Measurements from ENCODE around the gene SPOCK3. TPM values are rescaled to one million over a fixed set of nuclear protein-coding genes. Genes with fewer than 3 reads are reported as not detected.
"Not testable (repeated sequence)": the region's sequence is repeated elsewhere in the genome, so short reads cannot be mapped to it uniquely, and the experiment has no call there.

The SPOCK3 gene
- polyA plus RNA-seq (ENCODE audit: insufficient read length in 4 of 4): 10 to 100 TPM in 3 of 4 donors, 1 to 10 TPM in 1; 7.3 to 15.4 (median 13.3) TPM

DNA sequence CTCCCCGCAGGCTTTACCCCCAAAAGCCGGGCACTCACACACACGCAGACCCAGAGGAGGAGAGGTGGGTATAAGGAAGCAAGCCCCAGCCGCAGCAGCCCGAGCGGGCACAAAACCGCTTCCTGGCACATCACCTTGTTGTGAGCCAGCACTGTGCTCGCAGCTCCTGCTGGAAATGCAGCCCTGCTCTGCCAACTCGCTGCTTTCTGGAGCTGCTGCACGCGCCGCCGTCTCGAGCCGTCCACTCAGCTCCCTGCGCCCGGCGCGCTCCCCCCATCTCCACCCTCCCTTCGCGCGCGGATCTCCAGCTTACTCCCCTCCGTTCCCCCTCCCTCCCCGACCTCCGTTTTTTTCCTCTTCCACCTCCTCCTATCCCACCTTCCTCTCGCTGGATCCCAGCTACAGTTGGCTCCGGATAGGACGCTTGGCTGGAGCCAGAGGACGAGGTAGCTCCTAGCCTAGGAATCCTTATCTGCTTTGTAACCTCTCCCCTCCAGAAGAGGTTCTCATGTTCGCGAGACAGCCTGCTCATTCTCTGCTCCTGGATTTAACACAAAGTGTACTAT is at the start of gene SPOCK3:
Gene SPOCK3, minus strand, starts transcription at position 179 of the 566 bp plus-strand sequence.
- peak in 3 of 4 donors; percentile 47 to 61 (median 53) for DNase-seq (ENCODE audit: low read depth in 4 of 4, low spot score in 2 of 4)

DNA sequence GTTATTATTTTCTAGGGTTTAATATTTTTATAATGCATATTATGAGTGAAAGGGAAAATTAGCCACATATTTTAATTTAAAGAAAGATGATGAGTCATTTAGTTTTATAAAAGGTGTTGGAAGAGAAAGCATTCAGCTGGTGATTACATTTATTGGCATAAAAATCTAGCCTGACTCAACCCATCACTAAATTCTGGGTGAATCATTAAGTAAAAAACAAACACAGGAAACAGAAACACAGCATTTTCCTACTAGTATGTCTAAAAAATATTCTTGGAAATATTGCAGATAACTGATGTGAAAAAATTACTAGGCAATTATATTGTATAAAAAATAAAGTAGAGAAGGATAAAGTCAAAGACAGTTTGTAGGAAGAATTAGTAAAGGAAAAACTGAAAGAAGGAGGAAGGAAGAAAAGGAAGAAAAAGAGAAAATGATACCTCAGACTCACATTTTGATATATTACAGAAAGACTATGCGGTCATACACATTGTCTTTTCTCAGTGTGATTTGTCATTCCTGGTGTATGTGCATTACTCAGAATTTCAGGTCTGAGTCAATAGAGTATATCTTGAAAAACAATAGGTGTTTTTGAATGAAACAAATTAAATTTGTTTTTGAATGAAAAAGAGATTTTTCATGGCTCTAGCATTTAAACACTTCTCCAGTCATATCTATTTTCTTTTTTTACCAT is 48.0 kb upstream of the SPOCK3 start:
- DNase-seq (ENCODE audit: low read depth in 4 of 4, low spot score in 2 of 4): no peak

DNA sequence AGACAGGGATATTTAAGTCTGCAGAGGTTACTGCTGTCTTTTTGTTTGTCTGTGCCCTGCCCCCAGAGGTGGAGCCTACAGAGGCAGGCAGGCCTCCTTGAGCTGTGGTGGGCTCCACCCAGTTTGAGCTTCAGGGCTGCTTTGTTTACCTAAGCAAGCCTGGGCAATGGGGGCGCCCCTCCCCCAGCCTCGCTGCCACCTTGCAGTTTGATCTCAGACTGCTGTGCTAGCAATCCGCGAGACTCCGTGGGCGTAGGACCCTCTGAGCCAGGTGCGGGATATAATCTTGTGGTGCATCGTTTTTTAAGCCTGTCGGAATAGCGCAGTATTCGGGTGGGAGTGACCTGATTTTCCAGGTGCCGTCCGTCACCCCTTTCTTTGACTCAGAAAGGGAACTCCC is 47.3 kb upstream of the SPOCK3 start:
- DNase-seq (ENCODE audit: low read depth in 4 of 4, low spot score in 2 of 4): not testable (repeated sequence)

DNA sequence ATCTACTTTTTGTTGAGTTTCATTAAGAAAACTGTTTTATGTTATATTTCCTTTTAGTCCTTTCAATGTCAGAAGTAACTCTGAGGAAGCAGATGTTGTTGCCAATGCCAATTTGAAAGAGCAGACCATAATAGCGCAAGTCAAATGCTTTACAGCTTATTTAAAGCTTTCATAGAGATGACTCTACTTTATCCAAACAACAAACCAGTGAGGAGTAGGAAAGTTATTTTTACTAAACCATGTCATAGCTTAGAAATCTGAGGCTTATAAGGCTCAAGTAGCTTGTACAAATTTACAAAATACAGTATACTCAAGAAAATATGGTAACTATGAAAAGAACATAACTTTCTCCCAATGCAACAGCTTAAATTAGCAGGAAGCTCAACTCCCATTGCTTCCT is 40.1 kb upstream of the SPOCK3 start:
- no peak for DNase-seq (ENCODE audit: low read depth in 4 of 4, low spot score in 2 of 4)

DNA sequence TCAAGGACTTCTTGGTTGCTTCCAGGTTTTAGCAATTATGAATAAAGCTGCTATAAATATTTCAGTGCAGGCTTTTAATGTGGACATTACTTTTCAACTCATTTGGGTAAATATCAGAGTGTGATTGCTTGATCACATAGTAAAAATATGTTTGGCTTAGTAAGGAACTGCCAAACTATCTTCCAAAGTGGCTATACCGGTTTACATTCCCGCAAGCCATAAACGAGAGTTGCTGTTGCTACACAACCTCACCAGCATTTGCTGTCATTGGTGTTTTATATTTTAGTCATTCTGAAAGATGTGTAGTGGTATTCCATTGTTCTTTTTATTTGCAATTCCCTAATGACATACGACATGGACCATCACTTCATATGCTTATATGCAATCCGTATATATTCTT is 30.9 kb upstream of the SPOCK3 start:
- DNase-seq (ENCODE audit: low read depth in 4 of 4, low spot score in 2 of 4): no peak

DNA sequence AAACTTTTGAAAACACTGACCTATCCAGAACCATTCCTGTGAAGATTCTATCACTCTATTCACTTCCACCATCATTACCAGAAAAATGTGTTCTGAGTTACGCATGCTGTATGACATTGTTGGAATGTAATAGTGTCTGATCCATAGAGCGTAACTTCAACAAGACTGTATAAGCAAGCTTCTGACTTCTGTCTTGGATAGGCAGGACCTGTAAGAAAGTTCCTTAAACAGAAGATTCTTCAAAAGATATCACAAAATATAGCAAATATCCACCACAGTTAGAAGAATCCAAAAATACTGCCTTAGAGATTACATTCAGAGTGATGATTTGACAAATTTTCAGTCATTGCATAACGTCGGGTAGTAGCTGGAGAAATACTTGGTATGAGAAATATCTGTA is 14.0 kb upstream of the SPOCK3 start:
- no peak for DNase-seq (ENCODE audit: low read depth in 4 of 4, low spot score in 2 of 4)

DNA sequence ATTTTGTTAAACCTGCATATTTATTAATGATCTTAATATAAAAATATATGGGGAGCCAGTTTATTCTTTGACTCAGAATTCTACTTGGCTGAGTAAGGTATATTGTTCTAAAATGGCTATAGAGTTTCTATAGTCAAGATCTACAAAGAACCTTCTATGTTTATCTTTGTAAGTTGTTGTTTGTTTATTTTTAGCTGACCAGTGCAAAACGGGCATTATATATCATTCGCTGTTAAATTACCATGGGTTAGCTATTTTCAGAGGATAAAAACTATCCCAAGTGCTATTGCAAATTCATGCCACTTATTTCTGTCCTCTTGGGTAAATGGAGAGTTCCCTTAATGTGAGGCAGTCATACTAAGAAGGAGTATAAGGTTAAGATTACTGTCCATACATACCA is 5.3 kb upstream of the SPOCK3 start:
- DNase-seq (ENCODE audit: low read depth in 4 of 4, low spot score in 2 of 4): no peak

DNA sequence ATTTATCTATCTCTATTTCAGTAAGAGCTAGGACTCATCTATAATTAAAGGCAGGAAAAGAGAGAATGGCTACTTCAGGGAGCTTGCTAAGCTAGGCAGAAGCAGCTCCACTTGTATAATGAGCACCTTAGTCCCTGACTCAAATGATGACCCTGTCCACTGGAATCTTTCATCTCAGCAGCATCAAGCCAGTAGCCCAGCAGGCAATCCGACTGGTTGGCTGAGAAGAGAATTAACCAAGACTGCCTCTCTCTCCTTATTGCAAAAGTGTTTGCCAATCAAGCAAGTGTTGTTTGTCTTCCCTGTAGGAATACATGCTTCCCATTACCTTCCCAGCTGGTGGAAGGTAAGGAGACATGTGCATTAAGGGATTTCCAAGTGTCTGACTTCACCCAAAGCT is 3.9 kb upstream of the SPOCK3 start:
- no peak for DNase-seq (ENCODE audit: low read depth in 4 of 4, low spot score in 2 of 4)

DNA sequence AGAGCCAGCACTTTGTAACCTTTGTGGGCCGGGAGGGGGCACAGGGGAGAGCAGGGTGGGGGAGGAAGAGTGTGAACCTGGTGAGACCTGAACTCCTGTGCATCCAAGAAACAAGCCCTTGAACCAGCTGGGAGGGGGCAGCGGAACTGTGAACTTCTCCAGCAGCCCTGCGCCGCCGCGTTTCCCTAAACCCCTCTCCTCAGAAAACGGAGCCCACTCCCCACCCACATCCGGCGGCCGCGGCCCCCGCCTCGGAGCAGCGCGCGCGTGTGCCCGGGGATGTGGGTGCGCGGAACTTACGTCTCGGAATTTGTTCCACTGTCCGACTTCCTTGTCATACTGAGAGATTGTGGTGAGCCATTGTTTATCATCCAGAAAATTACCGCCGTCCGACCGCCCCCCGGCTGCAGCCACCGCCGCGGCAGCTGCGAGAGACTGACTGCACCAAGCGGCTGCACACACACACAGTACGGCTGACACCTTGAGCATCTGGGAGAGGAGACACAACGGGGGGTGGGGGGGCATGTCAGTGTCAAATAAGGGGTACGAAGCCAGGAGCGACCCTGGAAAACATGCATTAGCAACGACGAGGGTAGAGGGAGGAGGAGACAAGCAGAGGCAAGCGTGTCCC is 494 bp downstream of the SPOCK3 start:
- DNase-seq (ENCODE audit: low read depth in 4 of 4, low spot score in 2 of 4): peak in 1 of 4 donors; percentile 29

DNA sequence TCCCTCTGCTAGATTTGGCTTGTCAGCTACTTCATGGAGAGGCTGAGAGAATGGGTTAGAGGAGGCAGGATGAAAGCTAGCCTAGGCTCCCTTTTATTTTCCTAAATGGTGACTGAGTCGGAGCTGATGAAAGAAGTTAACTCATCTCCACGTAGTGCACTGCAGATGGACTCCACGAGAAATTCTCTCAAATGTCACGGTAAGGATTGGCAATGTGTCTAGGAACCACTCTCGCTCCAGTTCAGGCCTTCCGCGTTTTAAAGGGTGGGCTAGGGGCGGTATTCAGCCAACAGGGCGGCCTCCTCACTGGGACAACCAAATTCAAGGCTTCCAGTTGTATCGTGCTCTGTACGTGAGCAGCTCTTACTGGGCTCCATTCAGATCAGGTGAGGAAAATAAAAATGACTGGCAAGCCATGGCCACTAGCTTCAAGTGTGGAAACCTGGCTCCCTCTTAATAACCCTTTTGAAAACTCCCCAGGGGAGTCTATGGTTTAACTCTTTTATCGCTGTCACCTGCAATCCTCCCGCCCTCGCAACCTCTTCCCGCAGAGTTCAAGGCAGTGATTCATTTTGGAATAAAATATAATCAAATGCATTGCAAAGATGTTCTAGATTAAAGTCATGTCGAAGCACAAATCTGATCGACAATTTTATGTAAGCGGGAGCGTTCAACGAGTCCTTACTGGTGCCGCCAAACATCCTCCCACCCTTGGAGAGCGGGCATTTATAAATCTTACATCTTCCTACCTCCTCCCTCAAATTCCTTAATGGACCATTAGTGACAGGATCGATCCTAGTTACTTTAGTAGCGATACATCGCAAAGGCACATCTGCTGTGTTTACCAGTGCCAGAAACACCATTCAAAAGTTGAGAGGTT is 1.2 kb downstream of the SPOCK3 start:
- DNase-seq (ENCODE audit: low read depth in 4 of 4, low spot score in 2 of 4): peak in 1 of 4 donors; percentile 23

DNA sequence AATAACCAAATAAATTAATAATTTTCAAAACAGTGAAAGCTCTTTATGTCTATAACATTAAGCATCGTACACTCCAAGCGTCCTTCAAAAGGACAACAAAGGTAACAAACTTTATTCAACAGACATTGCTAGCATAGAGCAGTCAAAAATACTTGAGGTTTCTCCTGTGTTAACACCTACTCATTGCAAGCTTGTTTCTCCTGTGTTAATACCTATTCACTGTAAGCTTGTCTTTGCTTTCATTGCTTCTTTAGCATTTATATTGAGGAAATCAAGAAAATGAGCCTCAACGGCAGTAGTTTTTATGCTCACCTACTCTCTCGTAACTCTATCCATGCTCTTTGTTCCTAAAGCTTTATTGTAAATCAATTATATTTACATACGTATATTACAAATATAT is 3.5 kb downstream of the SPOCK3 start:
- DNase-seq (ENCODE audit: low read depth in 4 of 4, low spot score in 2 of 4): no peak

DNA sequence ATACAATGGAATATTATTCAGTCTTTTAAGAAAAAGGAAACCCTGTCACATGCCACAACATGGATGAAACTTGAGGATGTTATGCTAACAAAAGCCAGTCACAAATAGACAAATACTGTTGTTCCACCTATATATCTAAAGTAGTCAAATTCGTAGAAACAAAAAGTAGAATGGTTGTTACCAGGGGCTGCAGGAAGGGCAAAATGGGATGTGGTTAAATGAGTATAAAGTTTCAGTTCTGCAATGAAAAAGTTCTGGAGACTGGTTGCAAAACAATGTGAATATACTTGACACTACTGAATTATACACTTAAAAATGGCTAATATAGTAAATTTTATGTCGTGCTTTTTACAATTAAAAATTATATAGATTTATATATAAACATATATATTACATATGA is 12.2 kb downstream of the SPOCK3 start:
- DNase-seq (ENCODE audit: low read depth in 4 of 4, low spot score in 2 of 4): no peak

DNA sequence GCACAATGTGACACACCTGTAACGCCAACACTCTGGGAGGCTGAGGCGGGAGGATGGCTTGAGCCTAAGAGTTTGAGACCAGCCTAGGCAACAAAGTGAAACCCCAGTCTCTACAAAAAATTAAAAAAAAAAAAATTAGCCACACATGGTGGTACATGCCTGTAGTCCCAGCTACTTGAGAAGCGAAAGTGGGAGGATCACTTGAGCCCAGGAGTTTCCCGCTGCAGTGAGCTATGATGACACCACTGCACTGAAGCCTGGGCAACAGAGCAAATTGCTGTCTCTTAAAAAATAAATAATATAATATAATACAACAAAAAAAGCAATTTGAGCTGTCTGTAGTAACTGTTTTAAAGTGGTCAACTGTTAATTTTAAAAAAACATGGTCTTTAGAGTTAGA is 13.2 kb downstream of the SPOCK3 start:
- DNase-seq (ENCODE audit: low read depth in 4 of 4, low spot score in 2 of 4): no peak

DNA sequence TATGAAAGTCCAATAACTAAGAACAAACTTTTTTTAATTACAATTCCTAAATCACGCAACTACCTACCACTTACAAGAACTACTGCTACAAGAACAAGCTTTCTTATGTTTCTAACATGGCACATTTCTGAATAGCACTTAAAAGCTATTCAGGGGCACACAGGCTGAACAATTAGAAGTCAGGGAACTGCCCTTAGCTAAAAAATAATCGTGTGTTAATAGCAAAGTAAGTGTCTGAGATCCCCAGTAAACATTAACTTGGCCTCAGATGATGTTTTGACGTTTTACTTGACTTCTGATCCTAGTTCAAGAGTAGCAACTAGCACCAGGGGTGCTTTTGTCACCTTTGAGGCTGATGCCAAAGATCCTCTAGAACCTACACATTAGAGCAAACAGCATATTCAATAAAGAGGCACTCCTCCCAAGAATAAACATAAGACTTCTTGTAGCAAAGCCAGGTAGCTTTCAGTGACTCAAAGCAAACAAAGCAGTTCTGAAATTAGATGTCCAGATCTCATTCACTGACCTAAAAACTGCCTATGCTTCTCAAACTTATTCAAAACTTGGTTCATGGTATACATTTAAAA is 16.2 kb downstream of the SPOCK3 start:
- no peak for DNase-seq (ENCODE audit: low read depth in 4 of 4, low spot score in 2 of 4)

DNA sequence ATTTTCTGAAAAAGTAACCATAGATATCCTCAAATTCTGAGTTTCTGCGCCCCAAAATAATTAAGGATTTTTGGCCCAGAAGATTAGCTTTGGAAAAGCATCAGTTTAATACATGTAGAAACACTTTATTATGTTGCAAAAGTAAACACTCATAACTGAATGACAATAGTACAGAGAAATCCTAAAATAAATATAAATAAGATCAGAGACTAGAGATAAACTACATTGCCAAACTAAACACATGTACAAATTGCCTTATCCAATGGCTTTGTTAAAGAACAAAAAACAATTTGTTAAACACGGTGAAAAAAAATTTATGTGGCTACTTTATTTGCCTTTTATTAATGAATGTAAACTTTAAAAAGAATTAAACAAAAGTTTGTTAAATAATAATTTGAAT is 17.5 kb downstream of the SPOCK3 start:
- no peak for DNase-seq (ENCODE audit: low read depth in 4 of 4, low spot score in 2 of 4)

DNA sequence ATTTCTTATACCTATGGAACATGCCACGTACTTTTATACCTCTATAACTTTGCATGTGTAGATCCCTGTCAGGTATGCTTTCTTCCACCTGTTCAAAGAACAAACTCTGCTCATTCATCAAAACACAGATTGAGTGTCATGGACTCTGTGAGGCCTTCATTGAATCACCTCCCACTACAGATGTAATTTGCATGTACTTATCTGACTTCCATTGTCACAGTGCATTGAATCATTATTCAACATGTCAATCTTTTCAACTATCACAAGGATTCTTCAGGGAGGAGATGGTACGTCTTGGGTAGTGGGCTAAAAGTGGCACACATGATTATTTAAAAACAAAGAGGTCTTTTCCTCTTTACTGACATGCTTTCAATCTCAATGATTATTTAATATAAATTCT is 24.1 kb downstream of the SPOCK3 start:
- no peak for DNase-seq (ENCODE audit: low read depth in 4 of 4, low spot score in 2 of 4)

DNA sequence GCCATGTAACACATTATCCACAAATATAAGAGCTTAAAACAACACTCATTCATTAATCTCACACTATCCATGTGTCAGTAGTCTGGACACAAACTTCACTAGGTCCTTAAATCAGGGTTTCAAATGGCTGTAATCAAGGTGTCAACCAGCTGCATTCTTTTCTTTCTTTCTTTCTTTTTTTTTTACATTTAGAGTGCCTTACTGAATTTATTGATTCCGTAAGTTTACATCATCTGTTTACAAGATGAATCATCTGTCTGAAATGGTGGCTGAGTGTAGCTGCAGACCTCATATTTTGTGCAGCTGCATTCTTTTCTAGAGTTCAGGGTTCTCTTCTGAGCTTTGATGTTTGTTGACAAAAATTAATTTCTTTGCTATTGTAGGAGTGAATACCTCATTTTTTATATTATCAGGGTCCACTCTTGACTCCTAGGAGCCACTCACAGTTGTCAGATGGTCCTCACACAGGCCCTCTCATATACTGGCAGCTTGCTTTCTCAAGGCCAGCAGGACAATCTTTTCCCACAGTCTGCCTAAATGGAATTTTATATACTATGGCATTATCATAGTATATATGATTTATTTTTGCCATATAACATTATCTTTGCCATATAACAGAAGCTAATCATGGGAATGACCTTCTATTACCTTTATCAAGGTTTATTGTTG is 37.8 kb downstream of the SPOCK3 start:
- DNase-seq (ENCODE audit: low read depth in 4 of 4, low spot score in 2 of 4): no peak

DNA sequence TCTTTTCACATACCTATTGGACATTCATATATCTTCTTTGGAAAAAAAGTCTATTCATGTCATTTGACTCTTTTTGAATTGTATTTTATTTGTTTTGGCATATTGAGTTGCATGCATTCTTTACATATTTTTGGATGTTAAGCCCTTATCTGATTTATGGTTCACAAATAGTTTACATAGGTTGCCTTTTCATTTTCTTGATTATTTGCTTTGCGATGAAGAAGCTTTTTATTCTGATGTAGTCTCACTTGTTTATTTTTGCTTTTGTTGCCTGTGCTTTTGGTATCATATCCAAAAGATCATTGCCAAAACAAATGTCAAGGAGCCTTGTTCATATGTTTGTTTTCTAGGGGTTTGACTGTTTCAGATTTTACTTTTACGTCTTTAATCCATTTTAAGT is 43.9 kb downstream of the SPOCK3 start:
- no peak for DNase-seq (ENCODE audit: low read depth in 4 of 4, low spot score in 2 of 4)

DNA sequence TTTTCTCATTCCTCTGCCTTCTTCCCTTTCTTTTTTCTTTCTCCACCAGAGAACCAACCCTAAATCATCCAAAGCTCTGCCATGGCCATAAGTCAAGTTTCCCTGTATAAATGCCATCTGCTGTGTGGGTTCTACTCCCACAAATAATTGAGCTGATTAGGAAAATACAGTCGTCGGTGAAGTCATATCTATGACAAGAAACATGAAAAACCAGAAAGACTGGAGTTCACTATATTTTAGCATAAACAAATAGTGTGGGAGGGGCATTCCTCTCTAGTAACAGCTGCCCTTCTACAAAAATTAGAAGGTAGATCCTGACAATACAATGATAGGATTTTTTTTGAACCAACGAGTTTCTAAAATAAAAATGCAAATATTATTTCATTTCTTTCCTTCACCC is 48.8 kb downstream of the SPOCK3 start:
- no peak for DNase-seq (ENCODE audit: low read depth in 4 of 4, low spot score in 2 of 4)

DNA sequence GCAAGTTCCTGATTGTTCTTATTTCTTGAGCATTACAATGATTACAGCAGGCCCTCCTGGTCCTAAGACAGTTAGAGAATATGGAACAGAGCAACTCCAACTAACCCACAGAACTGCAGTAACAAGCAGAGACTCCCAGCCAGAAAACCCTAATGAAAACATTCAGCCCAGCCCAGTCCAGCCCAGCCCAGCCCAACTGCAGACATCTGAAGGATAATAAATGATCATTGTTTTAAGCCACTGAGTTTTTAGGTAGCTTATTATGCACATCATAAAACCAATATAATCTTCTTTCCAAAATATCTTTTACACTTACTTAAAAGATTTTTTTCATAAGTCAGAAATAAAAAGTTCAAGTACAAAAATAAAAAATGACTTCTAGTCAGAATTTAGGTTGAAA is 51.3 kb downstream of the SPOCK3 start:
- no peak for DNase-seq (ENCODE audit: low read depth in 4 of 4, low spot score in 2 of 4)
